ENCODE measurements around the gene MEGF10.

MEGF10 gene

GRCh38 chr5:127445328-127445727, 154.7 kb downstream of the MEGF10 start:
- peaks cover 5% of the 10 kb centered on the region for H3K27me3 ChIP-seq (ENCODE audit: insufficient read depth, low read length, poor library complexity)
- TF ChIP-seq EZH2 (IDR thresholded peaks at IDR 0.05; ENCODE audit: borderline replicate concordance, low read depth, low read length, severe bottlenecking) = no peak
- TF ChIP-seq CTCF (IDR thresholded peaks at IDR 0.05; ENCODE audit: borderline replicate concordance, extremely low read depth, low read length, poor library complexity, severe bottlenecking) = no peak
- no peaks in the 10 kb centered on the region for H3K9me3 ChIP-seq (ENCODE audit: insufficient read depth, low read length, severe bottlenecking)
- H2AFZ ChIP-seq (ENCODE audit: low read depth, low read length) = no peak overlapping the region
- no peaks in the 10 kb centered on the region for H3K36me3 ChIP-seq (ENCODE audit: insufficient read depth, low read length)
- H3K27ac ChIP-seq (ENCODE audit: low read length) = no peak overlapping the region
- DNase-seq = no peak
- no peak overlapping the region for H3K9ac ChIP-seq (ENCODE audit: low read depth, low read length)
- ATAC-seq (ENCODE audit: insufficient read depth, low read depth) = no peak
- no peak overlapping the region for H3K4me3 ChIP-seq (ENCODE audit: low read depth in 1 of 2, low read length in 2 of 2)
- H3K79me2 ChIP-seq (ENCODE audit: insufficient read depth, low read length) = no peaks in the 10 kb centered on the region
- H3K4me1 ChIP-seq (ENCODE audit: insufficient read depth, low read length) = no peaks in the 10 kb centered on the region
- no peak overlapping the region for H3K4me2 ChIP-seq (ENCODE audit: insufficient read depth, low read length)
- H4K20me1 ChIP-seq (ENCODE audit: insufficient read depth, low read length) = no peaks in the 10 kb centered on the region

- no peaks in the 10 kb centered on the region for H3K9me3 ChIP-seq (ENCODE audit: insufficient read depth, low read length, severe bottlenecking)
- DNase-seq (no peak), ATAC-seq (ENCODE audit: insufficient read depth, low read depth) (no peak)
- no peaks in the 10 kb centered on the region for H3K4me1 ChIP-seq (ENCODE audit: insufficient read depth, low read length)
- TF ChIP-seq EZH2 (IDR thresholded peaks at IDR 0.05; ENCODE audit: borderline replicate concordance, low read depth, low read length, severe bottlenecking) (no peak), CTCF (IDR thresholded peaks at IDR 0.05; ENCODE audit: borderline replicate concordance, extremely low read depth, low read length, poor library complexity, severe bottlenecking) (no peak)
- no peaks in the 10 kb centered on the region for H3K36me3 ChIP-seq (ENCODE audit: insufficient read depth, low read length)
- no peak overlapping the region for H3K27ac ChIP-seq (ENCODE audit: low read length)
- H4K20me1 ChIP-seq (ENCODE audit: insufficient read depth, low read length) = no peaks in the 10 kb centered on the region
- H3K4me3 ChIP-seq (ENCODE audit: low read depth in 1 of 2, low read length in 2 of 2) = no peak overlapping the region
- no peaks in the 10 kb centered on the region for H3K79me2 ChIP-seq (ENCODE audit: insufficient read depth, low read length)
- H2AFZ ChIP-seq (ENCODE audit: low read depth, low read length) = no peak overlapping the region
- H3K4me2 ChIP-seq (ENCODE audit: insufficient read depth, low read length) = no peak overlapping the region
- no peak overlapping the region for H3K9ac ChIP-seq (ENCODE audit: low read depth, low read length)
- H3K27me3 ChIP-seq (ENCODE audit: insufficient read depth, low read length, poor library complexity) = peaks cover 5% of the 10 kb centered on the region
Measured at GRCh38 chr5:127446626-127447025, 156.0 kb downstream of the MEGF10 start.

- no peak for ATAC-seq (ENCODE audit: insufficient read depth, low read depth)
- TF ChIP-seq CTCF (IDR thresholded peaks at IDR 0.05; ENCODE audit: borderline replicate concordance, extremely low read depth, low read length, poor library complexity, severe bottlenecking) (no peak), EZH2 (IDR thresholded peaks at IDR 0.05; ENCODE audit: borderline replicate concordance, low read depth, low read length, severe bottlenecking) (no peak)
- no peaks in the 10 kb centered on the region for H3K4me1 ChIP-seq (ENCODE audit: insufficient read depth, low read length)
- no peak overlapping the region for H2AFZ ChIP-seq (ENCODE audit: low read depth, low read length)
- no peak for DNase-seq
- H3K36me3 ChIP-seq (ENCODE audit: insufficient read depth, low read length) = no peaks in the 10 kb centered on the region
- H4K20me1 ChIP-seq (ENCODE audit: insufficient read depth, low read length) = no peaks in the 10 kb centered on the region
- no peak overlapping the region for H3K4me3 ChIP-seq (ENCODE audit: low read depth in 1 of 2, low read length in 2 of 2)
- H3K4me2 ChIP-seq (ENCODE audit: insufficient read depth, low read length) = no peak overlapping the region
- H3K9ac ChIP-seq (ENCODE audit: low read depth, low read length) = no peak overlapping the region
- no peak overlapping the region for H3K27ac ChIP-seq (ENCODE audit: low read length)
- no peaks in the 10 kb centered on the region for H3K9me3 ChIP-seq (ENCODE audit: insufficient read depth, low read length, severe bottlenecking)
- H3K79me2 ChIP-seq (ENCODE audit: insufficient read depth, low read length) = no peaks in the 10 kb centered on the region
- peaks cover 5% of the 10 kb centered on the region for H3K27me3 ChIP-seq (ENCODE audit: insufficient read depth, low read length, poor library complexity)
Measured at GRCh38 chr5:127447827-127448226, 157.2 kb downstream of the MEGF10 start.

DNA sequence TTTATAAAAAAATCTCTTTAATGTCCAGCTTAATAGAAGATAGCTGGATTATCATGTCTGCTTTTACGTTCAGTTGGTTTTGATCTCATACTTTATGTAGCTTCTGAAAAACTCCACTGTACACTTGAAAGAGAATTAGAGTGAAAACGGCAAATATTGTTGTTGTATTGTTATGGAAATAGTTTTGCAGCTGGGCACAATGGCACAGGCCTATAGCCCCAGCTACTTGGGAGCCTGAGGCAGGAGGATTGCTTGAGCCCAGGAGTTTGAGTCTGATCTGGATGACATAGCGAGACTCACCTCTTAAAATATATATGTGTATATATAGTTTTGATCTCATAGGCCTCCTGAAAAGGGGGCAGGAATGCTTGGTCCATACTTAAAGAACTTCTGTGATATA, 159.4 kb downstream of the MEGF10 start:
- DNase-seq (no peak), ATAC-seq (ENCODE audit: insufficient read depth, low read depth) (no peak)
- Histone ChIP-seq H3K4me3 (ENCODE audit: low read depth in 1 of 2, low read length in 2 of 2) (no peak overlapping the region), H3K9ac (ENCODE audit: low read depth, low read length) (no peak overlapping the region), H3K4me2 (ENCODE audit: insufficient read depth, low read length) (no peak overlapping the region), H4K20me1 (ENCODE audit: insufficient read depth, low read length) (no peaks in the 10 kb centered on the region), H2AFZ (ENCODE audit: low read depth, low read length) (no peak overlapping the region), H3K9me3 (ENCODE audit: insufficient read depth, low read length, severe bottlenecking) (no peaks in the 10 kb centered on the region), H3K4me1 (ENCODE audit: insufficient read depth, low read length) (no peaks in the 10 kb centered on the region), H3K36me3 (ENCODE audit: insufficient read depth, low read length) (no peaks in the 10 kb centered on the region), H3K27me3 (ENCODE audit: insufficient read depth, low read length, poor library complexity) (peaks cover 4% of the 10 kb centered on the region), H3K27ac (ENCODE audit: low read length) (no peak overlapping the region), H3K79me2 (ENCODE audit: insufficient read depth, low read length) (no peaks in the 10 kb centered on the region)
- TF ChIP-seq CTCF (IDR thresholded peaks at IDR 0.05; ENCODE audit: borderline replicate concordance, extremely low read depth, low read length, poor library complexity, severe bottlenecking) (no peak), EZH2 (IDR thresholded peaks at IDR 0.05; ENCODE audit: borderline replicate concordance, low read depth, low read length, severe bottlenecking) (no peak)
